Neural cell (in vitro differentiated cells): Measurements from ENCODE around the gene ZNF862. TPM values are rescaled to one million over a fixed set of nuclear protein-coding genes. Genes with fewer than 3 reads are reported as not detected.

Source experiments
- H2AFZ ChIP-seq: fragments of 200-600, 300-800 bp; sonication (generic), shearing (Covaris generic); 2 replicates; pipeline ENCODE4 v1.6.0; 2014; ENCODE audit warnings: low read depth, mild to moderate bottlenecking, antibody characterized with exemption, low read length, moderate library complexity
- H3F3A ChIP-seq: fragments of 200-600 bp; shearing (Covaris generic); 2 replicates; pipeline ENCODE4 v1.6.1; 2016; ENCODE audit warnings: mild to moderate bottlenecking, moderate library complexity, mixed read lengths, antibody characterized with exemption, low read length; ENCODE audit not compliant: insufficient read depth, poor library complexity, severe bottlenecking
- H3K27ac ChIP-seq: fragments of 200-600, 300-800 bp; sonication (generic), shearing (Covaris generic); 2 replicates; pipeline ENCODE4 v1.5.1; 2014; ENCODE audit warnings: mild to moderate bottlenecking, low read length, moderate library complexity
- H3K27me3 ChIP-seq: fragments of 300-800, 200-600 bp; sonication (generic), shearing (Covaris generic); 2 replicates; pipeline ENCODE4 v1.6.0; 2014; ENCODE audit warnings: mild to moderate bottlenecking, low read depth, low read length, moderate library complexity; ENCODE audit not compliant: insufficient read depth
- H3K36me3 ChIP-seq: fragments of 300-800, 200-600 bp; sonication (generic), shearing (Covaris generic); 2 replicates; pipeline ENCODE4 v1.5.1; 2014; ENCODE audit warnings: mild to moderate bottlenecking, antibody characterized with exemption, low read length, moderate library complexity; ENCODE audit not compliant: insufficient read depth
- H3K4me2 ChIP-seq: fragments of 300-800, 200-600 bp; sonication (generic), shearing (Covaris generic); 2 replicates; pipeline ENCODE4 v1.6.0; 2014; ENCODE audit warnings: mild to moderate bottlenecking, low read length
- H3K4me3 ChIP-seq: fragments of 300-800, 200-600 bp; sonication (generic), shearing (Covaris generic); 2 replicates; pipeline ENCODE4 v1.5.1; 2014; ENCODE audit warnings: mild to moderate bottlenecking, low read length, moderate library complexity
- H3K79me2 ChIP-seq: fragments of 200-600 bp; shearing (Covaris generic); replicated peaks from 2 replicates; pipeline ENCODE4 v1.6.0; 2014; ENCODE audit warnings: mild to moderate bottlenecking, low read length, moderate library complexity; ENCODE audit not compliant: insufficient read depth
- H3K9ac ChIP-seq: fragments of 300-800, 200-600 bp; sonication (generic), shearing (Covaris generic); 2 replicates; pipeline ENCODE4 v1.6.1; 2016; ENCODE audit warnings: mild to moderate bottlenecking, low read length, mixed read lengths
- H3K9me2 ChIP-seq: fragments of 200-600 bp; shearing (Covaris generic); 2 replicates; pipeline ENCODE4 v1.6.1; 2016; ENCODE audit warnings: mild to moderate bottlenecking, low read length, mixed read lengths; ENCODE audit not compliant: insufficient read depth
- H3K9me3 ChIP-seq: fragments of 200-600, 300-800 bp; sonication (generic), shearing (Covaris generic); 2 replicates; pipeline ENCODE4 v1.6.1; 2016; ENCODE audit warnings: mild to moderate bottlenecking, mixed run types, low read length, moderate library complexity, mixed read lengths
- H4K20me1 ChIP-seq: fragments of 200-600 bp; shearing (Covaris generic); 2 replicates; pipeline ENCODE4 v1.6.1; 2016; ENCODE audit warnings: mild to moderate bottlenecking, mixed run types; ENCODE audit not compliant: insufficient read depth
- EP300 ChIP-seq: fragments of 450-650 bp; conservative IDR thresholded peaks from 2 replicates; pipeline ENCODE4 v1.6.1; 2014; ENCODE audit warnings: antibody characterized with exemption, mild to moderate bottlenecking, moderate library complexity; ENCODE audit not compliant: poor library complexity, severe bottlenecking
- EZH2 ChIP-seq: fragments of 200-600, 300-800 bp; shearing (Covaris generic), sonication (generic); IDR thresholded peaks from 2 replicates; pipeline ENCODE4 v1.6.1; 2014; ENCODE audit warnings: antibody characterized with exemption, low read length, borderline replicate concordance, mild to moderate bottlenecking; ENCODE audit not compliant: insufficient read depth, poor library complexity, severe bottlenecking
- MXI1 ChIP-seq: fragments of 450-650 bp; conservative IDR thresholded peaks from 2 replicates; pipeline ENCODE4 v1.6.1; 2014; ENCODE audit warnings: antibody characterized with exemption, mild to moderate bottlenecking; ENCODE audit not compliant: poor library complexity, severe bottlenecking
- POLR2AphosphoS5 ChIP-seq: IDR thresholded peaks from 2 replicates; pipeline ENCODE4 v1.6.1; 2012
- RAD21 ChIP-seq: fragments of 450-650 bp; conservative IDR thresholded peaks from 2 replicates; pipeline ENCODE4 v1.6.1; 2014; ENCODE audit warnings: antibody characterized with exemption, mild to moderate bottlenecking, moderate library complexity
- REST ChIP-seq: IDR thresholded peaks from 2 replicates; pipeline ENCODE4 v1.6.1; 2012; ENCODE audit warnings: borderline replicate concordance
- SMC3 ChIP-seq: fragments of 450-650 bp; conservative IDR thresholded peaks from 2 replicates; pipeline ENCODE4 v1.6.1; 2014; ENCODE audit warnings: antibody characterized with exemption, mild to moderate bottlenecking, moderate library complexity; ENCODE audit not compliant: poor library complexity
- TAF1 ChIP-seq: IDR thresholded peaks from 2 replicates; pipeline ENCODE4 v1.6.1; 2012; ENCODE audit warnings: low read depth
- polyA plus RNA-seq: library from polyadenylated mRNA; depleted of rRNA; stranded (reverse); fragments of >200 nt; gene quantifications from 2 replicates; pipeline ENCODE4 v1.2.3, GENCODE V29; 2014
- TF ChIP-seq, protein P1 (sequence below): fragments of 450-650 bp; IDR thresholded peaks from 2 replicates; pipeline ENCODE4 v1.5.1; 2014; ENCODE audit warnings: antibody characterized with exemption, mild to moderate bottlenecking, moderate library complexity; ENCODE audit not compliant: poor library complexity, severe bottlenecking

Gene ZNF862
- polyA plus RNA-seq, 1 donor from 2014 or later: 19.0 TPM

GRCh38 chr7:149793261-149793660 lies 44.9 kb upstream of the ZNF862 start:
- Histone ChIP-seq H3K9me3 (no peaks in the 10 kb centered on the region), H3K36me3 (no peaks in the 10 kb centered on the region), H3K9me2 (no peaks in the 10 kb centered on the region), H3K9ac (no peak overlapping the region), H3K27me3 (peaks cover 9% of the 10 kb centered on the region), H3K4me3 (no peak overlapping the region), H3K79me2 (no peaks in the 10 kb centered on the region), H3F3A (no peaks in the 10 kb centered on the region), H4K20me1 (no peaks in the 10 kb centered on the region), H3K4me2 (no peak overlapping the region), H2AFZ (no peak overlapping the region), H3K27ac (no peak overlapping the region)
- TF ChIP-seq, protein P1, sequence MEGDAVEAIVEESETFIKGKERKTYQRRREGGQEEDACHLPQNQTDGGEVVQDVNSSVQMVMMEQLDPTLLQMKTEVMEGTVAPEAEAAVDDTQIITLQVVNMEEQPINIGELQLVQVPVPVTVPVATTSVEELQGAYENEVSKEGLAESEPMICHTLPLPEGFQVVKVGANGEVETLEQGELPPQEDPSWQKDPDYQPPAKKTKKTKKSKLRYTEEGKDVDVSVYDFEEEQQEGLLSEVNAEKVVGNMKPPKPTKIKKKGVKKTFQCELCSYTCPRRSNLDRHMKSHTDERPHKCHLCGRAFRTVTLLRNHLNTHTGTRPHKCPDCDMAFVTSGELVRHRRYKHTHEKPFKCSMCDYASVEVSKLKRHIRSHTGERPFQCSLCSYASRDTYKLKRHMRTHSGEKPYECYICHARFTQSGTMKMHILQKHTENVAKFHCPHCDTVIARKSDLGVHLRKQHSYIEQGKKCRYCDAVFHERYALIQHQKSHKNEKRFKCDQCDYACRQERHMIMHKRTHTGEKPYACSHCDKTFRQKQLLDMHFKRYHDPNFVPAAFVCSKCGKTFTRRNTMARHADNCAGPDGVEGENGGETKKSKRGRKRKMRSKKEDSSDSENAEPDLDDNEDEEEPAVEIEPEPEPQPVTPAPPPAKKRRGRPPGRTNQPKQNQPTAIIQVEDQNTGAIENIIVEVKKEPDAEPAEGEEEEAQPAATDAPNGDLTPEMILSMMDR: no peak

GRCh38 chr7:149794661-149795060 lies 43.5 kb upstream of the ZNF862 start:
- Histone ChIP-seq H3K9ac (no peak overlapping the region), H3K9me2 (no peaks in the 10 kb centered on the region), H3K4me2 (no peak overlapping the region), H3K4me3 (no peak overlapping the region), H3F3A (no peaks in the 10 kb centered on the region), H3K27me3 (peaks cover 4% of the 10 kb centered on the region), H3K9me3 (no peaks in the 10 kb centered on the region), H2AFZ (no peak overlapping the region), H3K79me2 (no peaks in the 10 kb centered on the region), H3K27ac (no peak overlapping the region), H3K36me3 (no peaks in the 10 kb centered on the region), H4K20me1 (no peaks in the 10 kb centered on the region)
- TF ChIP-seq EP300 (no peak), SMC3 (no peak), MXI1 (no peak), TAF1 (no peak), POLR2AphosphoS5 (no peak), EZH2 (no peak), REST (no peak), RAD21 (no peak)
- TF ChIP-seq, protein P1: no peak
